Stimulated activated CD8-positive, alpha-beta memory T cell treated with anti-CD3 and anti-CD28 coated beads, Interleukin-7, amount 100 ng/mL, for 48 hours (primary cell): Measurements from ENCODE around the gene TCF7.

Source experiments
- DNase-seq, 2 donors: peaks; one replicate each; pipeline ENCODE4 v3.0.0-alpha.2; 2020; ENCODE audit warnings: low read depth in 1 of 2; ENCODE audit errors: extremely low read depth in 1 of 2

The TCF7 gene

DNA sequence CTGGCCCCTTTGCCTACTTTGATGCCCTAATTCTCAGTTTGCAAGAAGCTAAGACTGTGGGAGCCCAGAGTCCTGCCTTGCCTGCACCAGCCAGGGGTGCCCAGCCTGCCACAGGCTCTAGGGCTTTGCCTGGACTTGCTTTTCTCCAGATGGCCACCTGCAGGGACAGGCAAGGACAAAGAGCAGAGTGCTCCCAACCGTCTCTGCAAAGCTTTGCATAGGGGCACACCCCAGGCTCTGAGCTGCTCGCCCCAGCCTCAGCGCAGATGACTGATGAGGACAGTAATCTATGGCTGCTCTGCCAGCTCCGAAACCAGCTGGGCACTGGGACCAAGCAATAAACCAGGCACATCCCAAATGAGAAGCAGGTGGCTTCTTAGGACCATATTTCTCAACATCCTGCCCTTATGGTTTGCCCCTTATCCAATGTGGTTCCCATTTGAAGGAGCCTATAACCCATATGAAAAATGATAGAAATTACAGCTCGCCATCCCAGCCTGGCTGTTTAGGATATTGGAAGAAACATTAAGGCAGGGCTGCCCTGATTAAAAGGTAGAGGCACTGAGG is 25.4 kb upstream of the TCF7 start:
- DNase-seq: no peak

DNA sequence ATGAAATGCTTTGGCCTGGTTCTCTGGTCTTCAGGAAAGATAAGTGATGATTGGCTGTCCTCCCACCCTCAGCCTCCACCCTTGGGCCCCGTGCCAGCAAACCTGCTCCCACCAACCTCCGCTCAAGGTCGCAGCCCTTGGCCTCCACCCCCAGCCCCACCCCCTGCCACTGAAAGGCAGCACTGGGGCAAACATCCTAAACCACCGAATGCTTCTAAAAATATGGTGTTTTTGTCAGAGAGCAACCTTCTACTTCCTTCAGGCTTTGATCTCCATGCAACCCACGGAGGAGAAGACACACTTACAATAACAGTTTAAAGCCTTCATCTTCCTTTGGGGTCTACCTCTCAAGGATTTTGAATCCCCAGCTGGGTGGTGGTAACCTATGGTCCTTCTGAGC is 24.0 kb upstream of the TCF7 start:
- DNase-seq: no peak

DNA sequence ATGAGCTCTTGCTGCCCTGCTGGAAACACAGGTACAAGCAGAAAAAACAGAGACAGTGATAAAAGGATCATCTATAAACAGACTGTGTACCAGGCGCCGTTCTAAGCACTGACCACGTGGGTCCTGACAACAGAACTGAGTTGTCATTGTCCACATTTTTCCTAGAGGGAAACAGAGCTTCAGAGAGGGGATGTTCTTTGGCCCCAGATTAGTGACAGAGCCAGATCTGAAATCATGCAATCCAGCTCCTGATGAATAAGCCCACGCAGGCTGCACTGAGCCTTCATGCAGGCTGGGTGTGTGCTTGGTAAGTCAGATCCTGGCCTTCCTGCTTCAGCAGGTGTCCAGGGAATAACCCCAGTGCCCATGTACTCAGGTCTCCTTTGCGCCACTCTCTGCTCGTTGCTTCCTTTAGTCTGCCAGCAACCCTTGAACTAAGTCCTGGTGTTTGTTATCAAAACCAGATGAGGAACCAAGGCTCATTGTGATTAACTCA is 22.8 kb upstream of the TCF7 start:
- DNase-seq: no peak

DNA sequence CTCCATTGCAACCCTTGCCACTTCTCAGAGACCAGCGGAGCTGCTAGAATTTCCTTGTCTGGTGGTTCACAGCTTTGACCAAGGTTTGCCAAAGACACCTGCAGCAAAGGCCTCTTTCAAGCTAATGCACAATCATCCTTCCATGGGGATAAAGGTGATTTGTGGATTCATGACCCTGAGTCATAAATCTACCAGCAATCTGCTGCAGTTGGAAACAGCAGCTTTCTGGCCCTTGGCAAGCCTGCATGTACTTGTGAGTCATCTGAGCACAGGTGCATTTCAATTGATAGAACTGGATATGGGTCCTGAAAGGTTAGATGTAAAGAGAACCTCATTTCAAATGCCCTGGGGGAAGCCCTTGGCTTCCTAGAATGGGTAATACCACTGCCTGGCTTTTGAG is 21.6 kb upstream of the TCF7 start:
- DNase-seq: no peak

DNA sequence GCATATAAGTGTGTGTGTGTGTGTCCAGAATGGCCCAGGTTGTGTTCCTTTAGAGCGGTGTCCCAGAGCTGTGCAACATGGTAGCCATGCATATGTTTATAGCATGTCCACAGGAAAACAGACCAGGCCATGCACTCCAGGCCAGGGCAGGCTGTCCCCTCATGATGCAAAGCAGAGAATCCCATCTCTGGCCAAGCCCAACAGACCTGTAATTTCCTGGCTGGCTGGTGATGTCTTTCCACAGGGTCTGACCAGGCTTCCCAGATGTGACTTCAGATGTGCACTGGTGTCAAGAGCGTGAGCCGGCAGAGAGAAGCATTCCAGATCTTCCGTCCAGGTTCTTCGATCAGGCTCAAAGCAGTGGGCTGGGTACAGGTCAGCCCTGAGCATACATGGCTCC is 21.1 kb upstream of the TCF7 start:
- no peak for DNase-seq

DNA sequence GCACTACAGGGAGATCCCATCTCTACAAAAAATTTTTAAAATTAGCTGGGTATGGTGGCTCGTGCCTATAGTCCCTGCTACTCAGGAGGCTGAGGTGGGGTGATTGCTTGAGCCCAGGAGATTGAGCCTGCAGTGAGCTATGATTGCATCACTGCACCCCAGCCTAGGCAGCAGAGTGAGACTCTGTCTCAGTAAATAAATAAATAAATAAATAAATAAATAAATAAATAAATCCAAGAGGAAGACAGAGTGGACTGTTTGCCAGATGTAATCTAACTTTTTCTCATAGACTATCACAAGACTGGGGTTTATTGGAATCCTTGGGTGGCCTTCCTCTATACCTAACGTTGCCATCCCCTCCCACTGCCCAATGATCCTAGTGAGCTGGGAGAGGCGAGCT is 19.2 kb upstream of the TCF7 start:
- DNase-seq: no peak

DNA sequence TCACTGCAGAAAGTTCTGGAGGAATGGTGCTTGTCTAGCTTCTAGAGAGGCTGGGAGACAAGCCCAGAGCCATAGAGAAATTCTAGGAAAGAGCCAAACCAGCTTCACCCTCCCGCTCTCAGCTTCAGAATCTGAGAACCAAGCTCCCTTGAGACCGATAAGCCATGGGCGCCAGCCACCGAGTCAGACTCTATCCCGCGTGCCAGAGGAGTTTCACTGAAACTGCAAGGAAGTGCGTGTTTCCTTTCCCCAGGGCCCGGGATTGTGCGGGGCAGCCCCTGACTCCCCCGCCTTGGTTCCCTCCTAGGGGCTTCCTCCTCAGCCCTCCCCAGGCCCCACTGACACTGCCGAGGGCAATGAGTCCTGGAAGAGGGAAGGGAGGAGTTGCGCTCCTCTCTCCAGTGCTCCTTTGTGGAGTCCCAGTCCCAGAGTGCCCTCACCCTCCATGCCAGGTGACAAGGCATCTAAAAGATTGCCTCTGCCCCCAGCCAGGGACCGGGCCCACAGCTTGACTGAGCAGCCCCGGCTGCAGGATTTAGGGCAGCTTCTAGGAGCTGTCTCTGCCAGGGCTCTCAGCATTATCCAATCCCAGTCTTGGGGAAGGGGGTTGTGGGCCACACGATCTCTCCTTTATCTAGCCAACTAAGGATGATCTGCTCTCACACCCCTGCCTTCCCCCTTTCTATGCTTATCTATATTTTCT is 18.4 kb upstream of the TCF7 start:
- DNase-seq: no peak

DNA sequence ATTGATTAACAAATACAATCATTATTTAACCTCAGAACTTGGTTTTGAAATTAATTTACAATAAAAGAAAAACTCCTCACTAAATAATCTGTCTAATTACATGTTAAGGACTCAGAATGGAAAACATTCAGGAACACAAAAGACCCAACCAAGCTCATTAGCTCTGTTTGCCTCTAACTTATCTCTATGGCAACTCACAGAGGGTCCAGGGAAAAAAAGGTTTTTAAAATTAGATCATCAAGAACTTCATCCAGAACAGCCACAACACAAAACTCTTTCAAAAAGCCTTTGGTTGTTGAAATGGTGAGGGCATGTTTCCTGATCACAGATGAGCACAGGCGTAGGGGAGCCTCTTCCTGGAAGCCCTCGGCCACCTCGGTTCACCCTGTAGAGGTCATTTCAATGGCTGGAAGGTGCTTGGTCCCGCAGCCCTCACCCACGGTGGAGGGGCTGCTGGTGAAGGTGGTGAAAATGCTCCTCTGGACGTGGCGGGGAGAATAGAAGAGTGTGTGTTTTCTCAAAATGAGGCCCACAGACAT is 17.2 kb upstream of the TCF7 start:
- DNase-seq: no peak

DNA sequence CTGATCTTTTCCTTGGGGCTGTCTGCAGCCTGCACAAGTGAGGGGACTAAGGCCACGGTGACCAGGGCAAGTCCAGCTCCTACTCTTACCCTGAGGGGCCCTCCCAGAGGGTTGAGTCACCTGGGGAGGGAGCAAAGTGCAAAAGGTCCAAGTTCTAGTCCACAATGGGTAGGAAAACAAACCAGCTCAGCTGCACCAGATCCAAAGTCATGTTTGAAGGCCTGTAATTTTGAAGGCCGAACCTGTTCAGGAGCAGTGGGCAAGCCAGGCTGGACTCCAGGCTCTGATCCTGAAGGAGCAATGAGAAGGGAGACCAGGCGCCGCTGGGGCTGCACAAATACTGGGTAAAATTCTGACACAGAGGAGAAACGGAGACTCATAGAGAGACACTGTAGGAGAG is 15.8 kb upstream of the TCF7 start:
- no peak for DNase-seq

DNA sequence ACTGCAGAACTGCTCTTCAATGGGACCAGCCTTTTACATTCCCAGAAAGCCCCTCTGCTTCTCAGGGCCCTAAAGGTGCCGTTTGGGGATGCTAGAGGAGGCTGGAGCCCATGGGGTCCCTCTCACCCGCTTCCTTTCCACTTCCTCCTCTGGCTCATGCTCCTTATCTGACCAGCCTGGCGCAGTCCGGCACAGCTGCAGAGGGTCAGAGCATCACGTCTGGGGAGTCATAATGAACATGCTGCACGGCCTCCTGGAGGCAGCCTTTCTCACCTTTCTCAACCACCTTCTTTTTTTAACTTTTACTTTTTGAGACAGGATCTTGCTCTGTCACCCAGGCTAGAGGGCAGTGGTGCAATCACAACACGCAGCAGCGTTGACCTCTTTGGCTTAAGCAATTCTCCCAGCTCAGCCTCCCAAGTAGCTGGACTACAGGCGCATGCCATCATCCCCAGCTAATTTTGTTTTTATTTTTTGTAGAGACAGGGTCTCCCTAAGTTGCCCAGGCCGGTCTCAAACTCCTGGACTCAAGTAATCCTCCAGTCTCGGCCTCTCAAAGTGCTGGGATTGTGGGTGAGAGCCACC is 15.1 kb upstream of the TCF7 start:
- no peak for DNase-seq

DNA sequence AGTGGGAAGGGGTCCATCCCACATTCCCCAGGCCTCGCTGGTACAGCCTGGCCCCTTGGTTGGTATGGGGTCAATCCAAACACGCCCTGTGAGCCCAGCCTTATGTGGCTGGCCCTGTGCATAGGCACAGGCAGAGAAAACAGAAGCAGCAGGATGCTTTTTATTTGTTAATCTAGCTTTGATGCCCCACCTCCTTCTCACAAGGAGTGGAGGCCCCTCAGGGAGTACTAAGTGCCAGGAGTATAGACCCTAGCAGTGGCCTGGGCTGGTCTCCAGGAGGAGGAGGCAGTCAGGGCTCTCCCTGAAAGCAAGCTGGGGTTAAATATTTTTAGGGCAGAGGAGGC is 14.6 kb upstream of the TCF7 start:
- no peak for DNase-seq

DNA sequence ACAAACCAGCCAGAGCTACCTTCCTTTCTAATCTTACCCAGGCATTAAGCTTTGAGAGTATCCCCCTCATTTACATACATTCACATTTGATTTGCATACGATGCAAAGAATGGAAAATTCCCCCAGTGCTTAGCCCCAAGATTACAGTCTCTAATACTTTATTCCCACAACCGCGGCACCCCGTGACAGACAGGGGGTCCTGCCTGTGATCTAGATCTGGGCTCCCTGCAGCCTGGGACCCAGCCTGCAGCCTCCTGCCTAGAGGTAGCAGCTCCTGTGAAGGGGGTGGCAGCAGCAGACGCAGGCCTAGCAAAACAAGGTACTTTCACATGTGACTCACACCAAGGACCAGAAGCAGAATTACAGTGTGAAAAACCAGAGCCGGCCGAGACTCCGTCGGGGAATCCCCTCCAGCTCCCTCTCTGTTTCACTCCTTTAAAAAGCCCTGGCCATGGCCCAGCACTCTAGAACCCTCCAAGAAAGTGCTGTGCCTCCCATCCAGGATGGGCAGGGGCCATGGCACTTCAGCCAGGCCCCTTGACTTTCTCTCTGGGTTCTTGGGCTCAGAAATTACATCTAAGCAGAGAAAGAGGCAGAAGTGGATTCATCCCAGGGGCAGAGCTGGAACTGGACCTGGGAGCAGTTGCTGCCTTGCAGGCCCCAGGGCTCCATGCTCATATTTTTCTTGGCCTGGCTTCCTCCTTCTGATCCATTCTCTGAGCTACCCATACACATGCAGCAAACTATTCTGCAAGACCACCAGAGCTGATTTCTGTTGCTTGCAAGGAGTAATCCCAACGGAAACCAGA is 14.0 kb upstream of the TCF7 start:
- peak; percentile 71 to 86 for DNase-seq

DNA sequence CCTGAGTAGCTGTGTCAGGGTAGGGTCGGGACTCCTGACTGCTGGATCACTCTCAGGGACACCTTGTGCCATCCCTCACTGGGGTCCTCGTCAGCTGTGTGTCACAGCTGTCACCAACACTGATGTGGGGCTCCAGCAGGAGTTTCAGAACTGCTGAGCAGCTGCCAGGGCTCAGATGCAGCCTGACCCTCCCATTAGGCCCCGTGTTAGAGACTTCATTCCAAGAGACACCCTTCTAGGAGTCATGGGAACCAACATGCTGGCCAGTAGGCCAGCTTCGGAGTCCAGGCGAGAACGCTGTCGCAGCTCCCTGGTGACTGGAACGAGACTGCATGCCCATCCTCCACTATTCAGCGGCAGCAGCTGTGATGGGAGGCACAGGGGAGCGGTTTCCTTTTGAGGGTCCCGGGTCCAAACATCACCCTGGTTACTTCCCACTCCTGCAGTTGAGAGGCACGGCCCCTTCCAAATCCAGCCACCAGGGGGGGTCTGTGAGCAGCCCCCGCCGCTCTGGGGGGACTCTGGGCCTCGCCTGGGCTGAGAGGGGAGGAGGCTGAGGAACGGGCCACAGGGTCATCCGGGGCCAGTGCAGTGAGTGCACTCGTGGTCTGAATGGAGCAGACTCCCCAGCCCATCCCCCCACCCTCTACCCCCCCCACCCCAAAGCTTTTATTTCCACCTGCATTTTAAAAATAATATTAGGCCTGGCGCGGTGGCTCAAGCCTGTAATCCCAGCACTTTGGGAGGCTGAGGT is 12.6 kb upstream of the TCF7 start:
- peak; percentile 50 to 56 for DNase-seq

DNA sequence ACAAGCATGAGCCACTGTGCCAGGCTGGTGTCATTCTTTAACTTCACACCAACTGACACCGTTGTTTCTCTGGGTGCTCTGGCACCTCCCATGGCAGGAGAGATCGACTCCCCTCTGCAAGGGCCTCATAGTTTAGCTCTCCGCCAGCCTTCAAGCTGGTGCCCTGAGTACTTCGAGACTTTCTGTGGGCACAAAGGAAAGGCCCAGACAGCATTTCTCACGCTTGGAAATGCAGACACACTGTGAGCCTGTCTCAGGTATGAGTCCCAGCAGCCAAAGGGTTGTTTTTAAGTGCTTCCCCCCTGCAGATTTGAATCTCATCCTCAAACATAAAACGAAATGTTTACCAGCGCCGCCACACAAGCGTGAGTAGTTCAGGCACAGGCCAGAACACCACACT is 11.1 kb upstream of the TCF7 start:
- no peak for DNase-seq

DNA sequence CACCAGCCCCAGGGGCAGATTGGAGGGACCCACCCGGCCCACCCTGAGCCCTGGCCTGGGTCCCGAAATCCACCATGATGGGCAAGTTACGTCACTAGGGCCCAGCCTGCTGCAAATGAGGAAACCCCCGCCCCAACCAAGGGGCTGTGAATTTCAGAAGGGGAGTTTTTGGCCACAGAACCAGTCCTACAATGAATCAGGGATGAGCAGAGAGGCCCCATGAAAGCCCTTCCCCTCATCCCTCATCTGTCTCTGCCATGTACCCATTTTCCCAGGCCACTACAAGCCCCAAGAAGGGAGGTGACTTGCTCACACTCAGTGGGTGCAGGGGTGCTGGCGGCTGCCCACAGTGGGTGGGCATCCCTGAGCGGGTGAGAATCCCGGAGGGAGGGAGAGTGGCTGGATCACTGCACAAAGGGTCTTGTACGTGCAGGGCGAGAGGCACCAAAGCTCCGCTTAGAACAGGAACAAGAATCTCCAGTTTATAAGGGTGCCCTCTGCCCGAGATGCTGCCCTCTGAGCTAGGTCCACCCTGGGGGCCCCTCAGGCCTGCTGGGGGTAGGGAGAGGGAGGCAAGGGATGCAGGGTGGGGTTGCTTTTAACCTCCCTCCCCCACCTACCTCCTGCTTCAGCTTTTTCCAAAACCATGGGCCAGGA is 10.4 kb upstream of the TCF7 start:
- DNase-seq: no peak

DNA sequence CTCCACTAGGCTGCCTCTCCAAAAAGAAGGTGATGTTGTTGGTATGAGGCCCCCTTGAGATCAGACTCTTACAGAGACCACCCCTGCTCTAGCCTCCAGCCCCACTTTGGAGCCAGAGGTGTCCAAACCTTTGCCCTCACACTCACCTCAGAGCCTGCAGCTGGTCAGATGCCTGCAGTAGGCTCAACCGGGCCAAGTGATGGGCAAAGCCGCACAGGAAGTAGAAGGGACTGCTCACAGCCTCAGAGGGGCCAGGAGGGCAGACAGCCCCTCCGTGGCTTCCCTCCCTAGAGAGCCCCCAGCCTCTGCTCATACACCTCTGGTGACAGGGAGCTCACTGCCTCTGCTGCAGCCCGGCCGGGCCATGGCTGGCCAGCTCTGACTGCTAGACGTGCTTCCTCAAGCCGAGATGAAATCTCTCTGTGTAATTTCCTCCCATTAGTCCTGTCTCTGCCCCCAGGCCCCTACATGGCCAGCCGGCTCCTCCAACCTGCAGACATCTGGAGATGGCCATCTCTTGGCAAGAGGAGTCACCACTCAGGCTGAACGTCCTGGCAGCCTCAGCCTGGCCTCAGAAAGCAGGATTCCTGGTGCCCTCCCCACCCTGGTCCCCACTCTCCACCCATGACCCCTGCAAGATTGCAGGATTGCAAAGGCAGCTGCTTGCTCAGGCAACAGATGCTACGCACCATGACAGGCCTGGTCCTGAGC is 7.3 kb upstream of the TCF7 start:
- DNase-seq: no peak

DNA sequence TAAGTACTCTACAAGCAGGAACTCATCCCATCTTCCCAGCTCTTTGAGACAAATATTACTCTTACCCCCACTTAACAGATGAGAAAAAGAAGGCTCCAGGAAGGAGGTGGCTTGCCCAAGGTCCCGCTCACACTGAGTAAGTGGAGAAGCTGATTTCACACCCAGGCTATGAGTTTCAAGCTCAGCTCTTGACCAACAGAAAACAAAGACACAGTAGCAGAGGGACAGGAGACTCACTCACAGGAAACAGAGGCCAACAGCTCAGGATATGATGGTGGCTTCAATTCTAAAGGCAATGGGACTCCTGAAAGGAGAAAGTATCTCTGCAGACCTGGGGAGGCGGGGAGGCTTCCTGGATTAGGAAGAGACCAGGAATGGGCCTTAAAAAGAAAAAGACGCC is 6.7 kb upstream of the TCF7 start:
- no peak for DNase-seq

DNA sequence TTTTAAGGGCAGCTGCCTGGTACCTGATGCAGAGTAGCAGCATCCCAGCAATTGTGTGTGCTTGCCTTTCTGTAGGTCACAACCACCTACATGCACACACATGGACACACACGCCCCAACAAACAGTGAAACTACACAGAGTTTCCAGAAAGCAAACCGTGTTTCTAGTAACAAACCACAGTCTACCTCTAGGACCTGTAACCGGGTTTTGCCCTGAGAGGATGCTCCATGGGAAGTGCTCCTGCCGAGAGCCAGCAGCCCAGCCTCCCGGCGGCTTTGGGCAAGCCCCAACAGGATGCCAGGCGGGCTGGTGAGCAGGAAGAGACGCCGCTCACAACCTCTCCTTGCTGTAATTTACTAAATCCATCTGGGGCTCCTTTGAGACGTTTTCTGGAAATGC is 4.1 kb upstream of the TCF7 start:
- DNase-seq: no peak

DNA sequence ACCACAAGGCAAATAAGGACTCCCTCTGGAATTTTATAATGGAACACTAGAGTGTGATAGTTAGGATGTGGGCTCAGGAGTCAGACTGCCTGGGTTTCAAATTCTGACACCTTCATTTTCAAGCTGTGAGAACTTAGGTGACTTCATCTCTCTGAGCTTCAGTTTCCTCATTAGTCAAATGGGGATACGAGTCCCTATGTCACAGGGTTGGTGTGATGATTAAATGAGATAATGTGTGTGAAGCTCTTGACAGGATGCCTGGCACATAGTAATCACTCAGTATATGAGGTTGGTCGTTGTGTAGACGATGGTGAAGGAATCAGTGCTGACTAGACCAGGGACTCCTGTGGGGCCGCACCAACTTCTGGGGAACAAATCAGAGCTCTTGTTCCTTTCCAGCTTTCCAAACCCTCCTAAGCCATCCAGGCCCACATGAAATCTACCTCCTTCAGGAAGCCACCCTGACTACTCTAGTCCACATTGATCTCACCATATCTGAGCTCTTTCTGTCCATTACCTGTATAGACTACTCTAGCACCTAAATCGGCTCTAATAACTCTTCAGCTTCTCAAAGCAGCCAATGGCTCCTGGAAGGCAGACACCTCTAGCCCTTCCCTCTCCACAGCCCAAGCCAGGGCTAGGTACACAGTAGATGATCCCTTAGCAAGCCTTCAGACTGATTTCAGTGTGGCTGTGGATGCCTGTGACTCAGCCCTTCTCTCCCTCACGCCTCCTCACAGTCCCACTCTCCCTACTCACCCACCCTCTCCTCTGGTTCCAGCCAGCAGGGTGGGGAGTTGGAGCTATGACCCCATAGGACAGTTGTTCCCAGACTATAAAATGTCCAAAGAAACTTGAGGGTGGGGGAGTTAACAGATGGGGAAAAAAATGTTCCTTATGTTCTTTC is 2.5 kb upstream of the TCF7 start:
- no peak for DNase-seq
